ENCODE measurements around the gene MYBPC1.

Gene MYBPC1

DNA sequence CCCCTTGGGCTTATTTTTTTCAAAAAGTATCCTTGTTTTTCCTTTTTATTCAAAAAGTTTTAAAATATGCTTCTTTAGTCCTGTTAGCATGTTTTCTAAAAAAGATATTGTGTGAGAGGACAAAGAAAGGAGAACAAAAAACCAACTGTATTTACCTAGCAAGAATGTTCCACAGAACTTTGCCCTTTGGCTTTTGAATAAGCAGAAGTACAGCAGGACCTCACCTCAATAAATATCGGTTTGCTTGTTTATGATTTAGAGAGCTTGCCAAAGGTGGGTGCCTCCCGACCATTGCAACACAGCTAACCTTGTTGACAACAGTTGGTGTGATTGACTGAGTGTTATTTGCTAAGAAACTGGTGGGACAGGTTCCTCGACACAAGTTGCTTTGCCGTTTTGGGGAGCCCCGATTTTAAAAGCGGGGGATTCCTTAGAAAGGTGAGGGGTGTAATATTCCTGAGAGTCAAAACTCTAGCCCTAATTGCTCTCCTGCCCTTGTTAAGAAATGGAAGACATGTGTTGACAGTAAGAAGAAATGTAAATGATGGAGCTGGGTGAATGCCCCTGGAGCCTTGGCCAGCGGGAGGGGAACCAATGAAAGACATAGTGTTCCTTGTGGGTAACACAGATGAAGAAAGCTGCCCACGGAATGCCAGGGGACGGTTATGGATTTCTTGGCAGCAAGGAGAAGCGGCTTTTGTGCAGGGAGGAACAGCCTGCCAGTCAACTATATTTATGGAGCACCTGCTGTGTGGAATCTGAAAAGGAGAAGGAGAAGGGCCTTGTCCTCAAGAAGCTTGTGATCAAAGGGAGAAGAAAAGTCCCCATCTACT, 13.7 kb downstream of the MYBPC1 start:
- TF ChIP-seq, protein P1, sequence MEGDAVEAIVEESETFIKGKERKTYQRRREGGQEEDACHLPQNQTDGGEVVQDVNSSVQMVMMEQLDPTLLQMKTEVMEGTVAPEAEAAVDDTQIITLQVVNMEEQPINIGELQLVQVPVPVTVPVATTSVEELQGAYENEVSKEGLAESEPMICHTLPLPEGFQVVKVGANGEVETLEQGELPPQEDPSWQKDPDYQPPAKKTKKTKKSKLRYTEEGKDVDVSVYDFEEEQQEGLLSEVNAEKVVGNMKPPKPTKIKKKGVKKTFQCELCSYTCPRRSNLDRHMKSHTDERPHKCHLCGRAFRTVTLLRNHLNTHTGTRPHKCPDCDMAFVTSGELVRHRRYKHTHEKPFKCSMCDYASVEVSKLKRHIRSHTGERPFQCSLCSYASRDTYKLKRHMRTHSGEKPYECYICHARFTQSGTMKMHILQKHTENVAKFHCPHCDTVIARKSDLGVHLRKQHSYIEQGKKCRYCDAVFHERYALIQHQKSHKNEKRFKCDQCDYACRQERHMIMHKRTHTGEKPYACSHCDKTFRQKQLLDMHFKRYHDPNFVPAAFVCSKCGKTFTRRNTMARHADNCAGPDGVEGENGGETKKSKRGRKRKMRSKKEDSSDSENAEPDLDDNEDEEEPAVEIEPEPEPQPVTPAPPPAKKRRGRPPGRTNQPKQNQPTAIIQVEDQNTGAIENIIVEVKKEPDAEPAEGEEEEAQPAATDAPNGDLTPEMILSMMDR (IDR thresholded peaks at IDR 0.05; ENCODE audit: low read depth, low read length) = no peak
- no peak for DNase-seq (ENCODE audit: low read depth in 2 of 2)
- H3K4me3 ChIP-seq (replicated peaks in 1 of 2; ENCODE audit: low read depth in 2 of 2, low read length in 2 of 2) = no peak overlapping the region

DNA sequence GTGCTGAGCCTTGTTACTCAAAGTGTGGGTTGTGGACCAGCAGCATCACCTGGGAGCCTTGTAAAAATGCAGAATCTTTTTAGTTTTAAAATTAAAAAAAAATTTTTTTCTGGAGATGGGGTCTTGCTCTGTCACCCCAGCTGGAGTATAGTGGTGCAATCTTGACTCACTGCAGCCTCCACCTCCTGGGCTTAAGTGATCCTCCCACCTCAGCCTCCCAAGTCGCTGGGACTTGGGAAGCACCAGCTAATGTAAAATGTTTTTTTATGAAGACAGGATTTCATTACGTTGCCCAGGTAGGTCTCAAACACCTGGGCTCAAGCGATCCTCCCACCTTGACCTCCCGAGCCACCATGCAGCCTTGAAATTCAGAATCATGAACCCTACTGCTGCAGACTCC, 14.4 kb downstream of the MYBPC1 start:
- no peak for DNase-seq (ENCODE audit: low read depth in 2 of 2)
- H3K4me3 ChIP-seq (replicated peaks in 1 of 2; ENCODE audit: low read depth in 2 of 2, low read length in 2 of 2) = no peak overlapping the region
- TF ChIP-seq, protein P1 (IDR thresholded peaks at IDR 0.05; ENCODE audit: low read depth, low read length) = no peak

DNA sequence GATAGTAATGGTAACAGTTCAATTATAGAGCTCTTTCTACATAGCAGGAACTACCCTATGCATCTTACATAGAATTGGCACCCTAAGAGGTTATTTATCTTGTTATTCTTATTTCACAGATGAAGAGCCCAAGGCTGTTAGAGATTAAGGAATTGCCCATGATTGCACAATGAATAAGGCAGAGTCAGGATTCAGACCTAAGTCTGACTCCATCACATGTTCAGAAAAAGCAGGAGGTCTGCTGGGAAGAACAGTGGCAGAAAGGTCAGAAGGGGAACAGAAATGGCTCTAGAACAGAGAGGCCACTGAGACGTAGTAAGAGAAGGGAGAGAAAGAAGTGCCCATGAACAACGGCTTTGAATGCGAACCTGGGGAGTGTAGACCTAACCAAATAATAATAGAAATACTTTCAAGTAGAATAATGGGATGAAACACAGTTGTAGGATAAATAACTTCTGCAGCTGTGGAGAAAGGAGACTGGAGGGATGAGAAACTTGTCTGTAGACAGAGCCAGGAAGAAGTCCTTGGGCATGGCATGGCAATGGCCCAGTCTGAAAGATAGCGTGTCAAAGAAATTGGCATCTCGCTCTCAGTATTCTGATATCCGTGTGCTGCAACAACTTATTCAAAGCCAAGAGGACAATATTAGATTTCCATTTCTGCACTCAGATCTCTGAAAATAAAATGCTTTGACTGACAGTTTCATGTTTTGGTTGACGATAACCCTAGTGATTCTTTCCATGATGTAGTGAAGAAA, 17.6 kb downstream of the MYBPC1 start:
- no peak for DNase-seq (ENCODE audit: low read depth in 2 of 2)
- no peak overlapping the region for H3K4me3 ChIP-seq (replicated peaks in 1 of 2; ENCODE audit: low read depth in 2 of 2, low read length in 2 of 2)
- TF ChIP-seq, protein P1 (IDR thresholded peaks at IDR 0.05; ENCODE audit: low read depth, low read length) = no peak

DNA sequence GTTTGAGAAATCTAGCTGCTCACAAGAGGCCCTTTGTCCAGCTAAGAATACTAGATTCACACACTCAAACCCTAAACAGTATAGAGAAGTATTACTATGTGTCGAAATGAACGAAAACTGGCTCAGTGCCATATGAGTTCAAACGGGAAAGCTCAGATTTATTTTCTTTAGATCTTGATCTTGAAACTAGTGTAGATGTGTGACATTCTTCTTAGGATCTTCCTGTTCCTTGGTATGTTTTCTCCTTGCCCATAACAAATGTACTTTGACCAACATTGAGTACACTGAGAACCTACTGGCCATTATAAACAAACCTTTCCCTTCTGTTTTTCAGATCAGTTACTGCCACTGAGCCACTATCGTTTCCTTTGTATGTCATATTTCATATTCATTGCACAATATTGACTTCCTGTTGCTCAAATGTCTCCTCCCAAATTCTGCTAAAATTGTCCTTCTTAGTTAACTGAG, 21.3 kb downstream of the MYBPC1 start:
- H3K4me3 ChIP-seq (replicated peaks in 1 of 2; ENCODE audit: low read depth in 2 of 2, low read length in 2 of 2) = no peak overlapping the region

DNA sequence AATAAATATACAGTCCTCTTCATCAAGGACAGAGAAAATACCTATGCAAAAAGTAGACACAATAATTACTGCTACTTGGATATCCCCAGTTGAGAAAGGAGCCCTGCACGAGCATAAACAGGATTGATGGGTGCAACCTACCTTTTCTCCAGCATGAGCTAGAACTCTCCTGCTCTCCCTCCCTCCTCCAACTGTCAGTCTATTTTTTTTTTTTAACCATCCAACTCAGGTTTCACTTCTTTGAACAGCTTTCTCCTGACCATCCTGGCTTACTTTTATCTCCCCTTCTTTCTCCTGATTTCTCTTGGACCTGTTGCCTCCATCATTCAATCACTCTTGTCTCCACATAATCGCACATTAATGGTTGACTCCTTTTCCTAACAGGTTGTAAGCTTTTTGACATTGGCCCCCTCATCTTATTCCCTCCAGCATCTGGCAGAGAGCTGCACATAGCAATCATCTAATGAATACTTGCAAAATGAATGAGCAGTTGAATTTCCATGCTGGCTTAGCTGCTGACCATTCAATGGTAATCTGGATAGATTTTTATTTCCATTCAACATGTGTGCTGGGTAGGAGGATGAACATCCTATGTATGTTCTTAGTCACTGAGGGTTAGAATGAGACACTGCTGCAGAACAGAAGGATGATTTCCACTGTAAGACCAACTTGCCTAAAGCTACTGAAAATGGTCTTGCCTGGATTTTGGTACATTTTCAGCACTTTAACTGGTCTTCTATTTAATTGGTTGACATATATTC, 24.4 kb downstream of the MYBPC1 start:
- H3K4me3 ChIP-seq (replicated peaks in 1 of 2; ENCODE audit: low read depth in 2 of 2, low read length in 2 of 2) = no peak overlapping the region
- TF ChIP-seq, protein P1 (IDR thresholded peaks at IDR 0.05; ENCODE audit: low read depth, low read length) = no peak
- DNase-seq (ENCODE audit: low read depth in 2 of 2) = no peak

More for the DNA sequence above, 21.3 kb downstream of the MYBPC1 start:
- DNase-seq (ENCODE audit: low read depth in 2 of 2) = peak; percentile 7 to 11
- TF ChIP-seq, protein P1 (IDR thresholded peaks at IDR 0.05; ENCODE audit: low read depth, low read length) = no peak
